Gastrocnemius medialis (tissue), 4 donors: ENCODE results near the gene SLC26A8. TPM values are rescaled to one million over a fixed set of nuclear protein-coding genes. Genes with fewer than 3 reads are reported as not detected.

ENCODE experiments used
- ATAC-seq, 2 donors: fragments of 150-250 bp; one replicate each; pipeline ENCODE4 v1.9.1; 2016
- DNase-seq, 2 donors: peaks; one replicate each; pipeline ENCODE4 v3.0.0-alpha.2; 2019
- H3K27ac ChIP-seq, 4 donors: fragments of 200-600 bp; sonication (generic); 1 replicate in 1 of 4; 2 replicates in 3 of 4; pipeline ENCODE4 v1.5.1; 2016 to 2018; ENCODE audit warnings: mild to moderate bottlenecking in 2 of 4, moderate library complexity in 1 of 4
- H3K27me3 ChIP-seq, 3 donors: fragments of 200-600 bp; sonication (generic) in 2 of 3; 1 replicate in 1 of 3; 2 replicates in 2 of 3; pipeline versions ENCODE4 v1.5.1 to v1.6.0; 2016 to 2019; ENCODE audit warnings: mild to moderate bottlenecking in 1 of 3, moderate library complexity in 1 of 3
- H3K36me3 ChIP-seq, 2 donors: fragments of 200-600 bp; sonication (generic) in 1 of 2; one replicate each; pipeline ENCODE4 v1.5.1; 2017 to 2018
- H3K4me1 ChIP-seq, 2 donors: fragments of 200-600 bp; sonication (generic) in 1 of 2; one replicate each; pipeline ENCODE4 v1.5.1; 2016 to 2017; ENCODE audit warnings: mild to moderate bottlenecking in 2 of 2
- H3K4me3 ChIP-seq, 4 donors: fragments of 200-600 bp; sonication (generic) in 3 of 4; 1 replicate in 1 of 4; 2 replicates in 3 of 4; pipeline ENCODE4 v1.5.1; 2016 to 2019; ENCODE audit warnings: mild to moderate bottlenecking in 2 of 4
- H3K9me3 ChIP-seq, 3 donors: fragments of 200-600 bp; sonication (generic) in 2 of 3; 1 replicate in 1 of 3; 2 replicates in 2 of 3; pipeline ENCODE4 v1.5.1; 2016 to 2019
- CTCF ChIP-seq, 5 experiments: fragments of 450-650 bp in 3 of 5; fragments of 200-600 bp in 2 of 5; sonication (generic) in 2 of 5; IDR thresholded peaks in 4 of 5; conservative IDR thresholded peaks in 1 of 5; 1 replicate in 4 of 5; 2 replicates in 1 of 5; pipeline ENCODE4 v1.5.1; 2016 to 2019; ENCODE audit warnings: antibody characterized with exemption in 5 of 5, mild to moderate bottlenecking in 3 of 5, moderate library complexity in 3 of 5
- POLR2A ChIP-seq, 2 donors: fragments of 450-650 bp; IDR thresholded peaks; one replicate each; pipeline ENCODE4 v1.6.1; 2017; ENCODE audit warnings: antibody characterized with exemption in 2 of 2, mild to moderate bottlenecking in 2 of 2, moderate library complexity in 2 of 2
- in situ Hi-C, 4 donors: fragments of 200-750 bp; cut with MboI; loops; one replicate each; pipeline versions ENCODE4 v1.15.0 to v1.8.0; 2017; ENCODE audit warnings: low sequenced_read_pairs in 4 of 4
- intact Hi-C: fragments of 100-400 bp; cut with DNase I; formaldehyde crosslinking; loops from one replicate; pipeline ENCODE4 v1.15.1; 2023; ENCODE audit warnings: low total_unique reads
- total RNA-seq, 4 donors: library from RNA; depleted of rRNA; stranded (reverse); fragments of >200 nt; gene quantifications; one replicate each; pipeline versions ENCODE4 v1.1.0 to v1.2.3, GENCODE V29; 2016

SLC26A8 gene
- total RNA-seq, 4 donors from 2014 or later: 0.11 TPM; not detected in 3

DNA sequence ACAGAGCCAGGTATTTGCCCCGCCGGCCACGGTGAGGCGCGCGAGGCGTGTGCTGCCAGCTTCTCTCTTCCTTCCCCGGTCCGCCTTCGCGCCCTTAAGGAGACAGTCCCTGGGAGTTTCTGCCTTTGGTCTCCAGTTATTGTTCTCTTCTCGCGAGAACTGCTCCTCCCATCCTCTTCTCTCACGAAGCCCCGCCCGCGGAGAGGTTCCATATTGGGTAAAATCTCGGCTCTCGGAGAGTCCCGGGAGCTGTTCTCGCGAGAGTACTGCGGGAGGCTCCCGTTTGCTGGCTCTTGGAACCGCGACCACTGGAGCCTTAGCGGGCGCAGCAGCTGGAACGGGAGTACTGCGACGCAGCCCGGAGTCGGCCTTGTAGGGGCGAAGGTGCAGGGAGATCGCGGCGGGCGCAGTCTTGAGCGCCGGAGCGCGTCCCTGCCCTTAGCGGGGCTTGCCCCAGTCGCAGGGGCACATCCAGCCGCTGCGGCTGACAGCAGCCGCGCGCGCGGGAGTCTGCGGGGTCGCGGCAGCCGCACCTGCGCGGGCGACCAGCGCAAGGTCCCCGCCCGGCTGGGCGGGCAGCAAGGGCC lies 3.2 kb upstream of the SLC26A8 start, which contains the start of gene MAPK14:
Gene MAPK14 (plus strand): TSS at position 308 of the 587 bp plus-strand sequence. CDS start 350 bp downstream, outside the sequence.
- peak; percentile 96 to 98 for ATAC-seq
- DNase-seq: peak; percentile 99
- no peaks in the 10 kb centered on the region for H3K36me3 ChIP-seq
- H3K27ac ChIP-seq: peak within 1 kb of the TSS; percentile 83 to 93 (median 91)
- peak; percentile 91 to 97 (median 94) for TF ChIP-seq CTCF (IDR thresholded peaks at IDR 0.05 in 4 of 5, conservative IDR thresholded peaks at IDR 0.05 in 1 of 5)
- peak; percentile 97 to 98 for TF ChIP-seq POLR2A (IDR thresholded peaks at IDR 0.05)
- H3K27me3 ChIP-seq: peaks cover 0 to 10% (median 6%) of the 10 kb centered on the region in 3 donors
- in situ Hi-C loops (loop anchor here (5.0 to 10.0 kb wide), 2 partner anchors 70 to 167 kb away; partner anchors contain the start of gene BRPF3 (in 2 of the 4)), intact Hi-C loops (loop anchor here (1.0 to 5.0 kb wide), 4 partner anchors 35 to 170 kb away; partner anchors contain the start of gene SRPK1)
- peak within 1 kb of the TSS; percentile 91 to 99 (median 95) for H3K4me3 ChIP-seq
- no peaks in the 10 kb centered on the region for H3K9me3 ChIP-seq
- H3K4me1 ChIP-seq: peaks cover 8 to 16% of the 10 kb centered on the region in 2 donors

- DNase-seq (no peak), ATAC-seq (no peak)
- intact Hi-C loops: loop anchor here (5.0 kb wide), 2 partner anchors 36 to 104 kb away; partner anchors contain the start of gene SRPK1
- Histone ChIP-seq H3K4me3 (no peak overlapping the region), H3K27ac (no peak overlapping the region), H3K36me3 (no peaks in the 10 kb centered on the region), H3K4me1 (peaks cover 3 to 15% of the 10 kb centered on the region in 2 donors), H3K9me3 (no peaks in the 10 kb centered on the region), H3K27me3 (peaks cover 0 to 10% (median 6%) of the 10 kb centered on the region in 3 donors)
- in situ Hi-C loops: loop anchor here (5.0 to 10.0 kb wide), 2 partner anchors 71 to 169 kb away; partner anchors contain the start of gene BRPF3 (in 2 of the 4)
- no peak for TF ChIP-seq CTCF (IDR thresholded peaks at IDR 0.05 in 4 of 5, conservative IDR thresholded peaks at IDR 0.05 in 1 of 5)
- TF ChIP-seq POLR2A (IDR thresholded peaks at IDR 0.05): no peak
Measured at GRCh38 chr6:36025932-36026327, 1.5 kb upstream of the SLC26A8 start.

DNA sequence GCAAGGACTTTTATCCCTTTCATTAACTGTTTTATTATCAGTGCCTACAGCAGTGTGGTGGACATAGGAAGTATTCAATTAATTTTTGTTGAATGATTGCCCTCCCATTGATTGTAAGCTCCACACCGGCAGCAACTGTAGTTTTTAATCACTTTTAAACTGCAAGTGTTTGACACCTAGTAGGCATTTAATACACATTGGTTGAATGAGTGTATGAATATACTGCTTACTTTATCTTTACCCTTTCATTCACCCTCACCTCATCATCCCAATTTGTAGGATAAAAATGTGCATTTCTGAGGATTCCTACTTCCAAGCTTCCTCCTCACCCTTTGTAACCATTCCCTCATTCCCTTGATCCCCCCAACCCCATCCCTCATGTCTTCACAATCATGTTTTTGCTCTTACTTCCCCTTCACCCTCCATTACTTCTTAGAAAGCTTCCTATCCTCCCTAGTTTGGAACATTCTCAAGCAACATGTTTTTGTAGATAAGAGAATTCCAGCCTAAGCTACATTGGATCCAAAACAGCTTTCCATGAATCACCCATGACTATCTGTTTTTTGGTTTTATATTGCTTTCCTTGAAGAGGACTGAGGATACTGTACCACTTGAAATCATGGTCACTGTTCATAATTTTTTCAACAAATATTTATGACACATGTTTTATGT lies 955 bp upstream of the SLC26A8 start:
- in situ Hi-C loops (loop anchor here (5.0 to 10.0 kb wide), 2 partner anchors 72 to 169 kb away; partner anchors contain the start of gene BRPF3 (in 2 of the 4)), intact Hi-C loops (loop anchor here (5.0 kb wide), 2 partner anchors 37 to 103 kb away; partner anchors contain the start of gene SRPK1)
- Histone ChIP-seq H3K9me3 (no peaks in the 10 kb centered on the region), H3K27me3 (peaks cover 0 to 10% (median 6%) of the 10 kb centered on the region in 3 donors), H3K27ac (no peak overlapping the region), H3K4me1 (peaks cover 1 to 12% of the 10 kb centered on the region in 2 donors), H3K4me3 (no peak overlapping the region), H3K36me3 (no peaks in the 10 kb centered on the region)
- no peak for TF ChIP-seq CTCF (IDR thresholded peaks at IDR 0.05 in 4 of 5, conservative IDR thresholded peaks at IDR 0.05 in 1 of 5)
- no peak for TF ChIP-seq POLR2A (IDR thresholded peaks at IDR 0.05)
- DNase-seq: no peak
- no peak for ATAC-seq

GRCh38 chr6:36020154-36020553 lies 4.3 kb downstream of the SLC26A8 start:
- Histone ChIP-seq H3K27me3 (peaks cover 0 to 10% (median 6%) of the 10 kb centered on the region in 3 donors), H3K4me1 (no peaks in the 10 kb centered on the region), H3K4me3 (no peak overlapping the region), H3K9me3 (no peaks in the 10 kb centered on the region), H3K27ac (no peak overlapping the region), H3K36me3 (no peaks in the 10 kb centered on the region)
- intact Hi-C loops (no loop called here), in situ Hi-C loops (loop anchor here in 2 of 4 donors (10.0 kb wide), 1 partner anchor 175 kb away; the partner anchor contains the start of gene BRPF3 (in 2 of the 2))
- TF ChIP-seq CTCF (IDR thresholded peaks at IDR 0.05 in 4 of 5, conservative IDR thresholded peaks at IDR 0.05 in 1 of 5) (no peak), POLR2A (IDR thresholded peaks at IDR 0.05) (no peak)
- DNase-seq: no peak
- ATAC-seq: no peak
